Measurements from ENCODE around the gene HAPSTR1.

The HAPSTR1 gene

GRCh38 chr16:9046667-9047055 lies 44.8 kb upstream of the HAPSTR1 start:
- no peak for TF ChIP-seq EZH2phosphoT487 (IDR thresholded peaks at IDR 0.05; ENCODE audit: borderline replicate concordance)
- TF ChIP-seq CTCF (conservative IDR thresholded peaks at IDR 0.05; ENCODE audit: low read length): no peak
- no peaks in the 10 kb centered on the region for H3K27me3 ChIP-seq (ENCODE audit: insufficient read depth, low read length, poor library complexity, severe bottlenecking)
- no peaks in the 10 kb centered on the region for H3K4me1 ChIP-seq (ENCODE audit: insufficient read depth, low read length, poor library complexity, severe bottlenecking)
- H2AFZ ChIP-seq (ENCODE audit: low read length): no peak overlapping the region
- no peak overlapping the region for H3K4me2 ChIP-seq (ENCODE audit: low read depth, low read length, poor library complexity, severe bottlenecking)
- H3K9ac ChIP-seq (ENCODE audit: low read depth, low read length, poor library complexity, severe bottlenecking): no peak overlapping the region
- H3K9me2 ChIP-seq (replicated peaks; ENCODE audit: low read depth, low read length): no peaks in the 10 kb centered on the region
- H3K36me3 ChIP-seq (ENCODE audit: insufficient read depth, low read length): no peaks in the 10 kb centered on the region
- H4K20me1 ChIP-seq (ENCODE audit: insufficient read depth, low read length, poor library complexity, severe bottlenecking): no peaks in the 10 kb centered on the region
- H3F3A ChIP-seq (ENCODE audit: low read depth): no peaks in the 10 kb centered on the region
- H3K79me2 ChIP-seq (ENCODE audit: insufficient read depth, low read length): no peaks in the 10 kb centered on the region
- H3K9me3 ChIP-seq (ENCODE audit: insufficient read depth, low read depth, low read length): no peaks in the 10 kb centered on the region
- no peak overlapping the region for H3K4me3 ChIP-seq (ENCODE audit: low read length, poor library complexity, severe bottlenecking)

DNA sequence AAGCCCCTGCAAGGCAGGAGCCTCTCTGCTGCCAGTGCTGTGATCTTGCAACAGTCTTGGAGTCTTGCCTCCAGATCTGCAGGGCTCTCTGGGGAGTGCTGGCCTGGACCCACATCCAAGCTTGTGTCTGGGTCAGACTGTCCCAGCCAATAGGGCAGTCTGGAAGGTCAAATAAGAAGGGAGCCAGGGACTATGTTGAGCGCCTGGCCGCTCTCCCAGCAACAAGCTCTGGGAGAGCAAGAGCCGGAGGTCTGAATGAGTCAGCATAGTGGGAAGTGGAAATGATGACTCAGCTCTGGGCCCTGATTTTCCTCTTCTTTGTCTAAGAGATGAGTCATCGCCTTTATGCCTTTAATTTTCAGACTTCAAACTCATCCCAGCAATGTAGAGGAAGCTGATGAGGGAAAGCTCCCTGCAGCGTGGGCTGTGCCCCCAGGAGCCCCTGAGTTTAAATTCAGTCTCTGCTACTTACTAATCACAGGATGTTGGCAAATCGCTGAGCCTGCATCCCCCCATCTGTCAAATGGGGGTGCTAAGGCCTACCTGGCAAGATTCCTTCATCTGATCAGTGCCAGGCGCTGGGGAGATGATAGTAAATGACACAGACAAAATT lies 43.6 kb upstream of the HAPSTR1 start:
- H3K4me1 ChIP-seq (ENCODE audit: insufficient read depth, low read length, poor library complexity, severe bottlenecking): no peaks in the 10 kb centered on the region
- H3K36me3 ChIP-seq (ENCODE audit: insufficient read depth, low read length): no peaks in the 10 kb centered on the region
- no peaks in the 10 kb centered on the region for H3K9me2 ChIP-seq (replicated peaks; ENCODE audit: low read depth, low read length)
- no peak for TF ChIP-seq CTCF (conservative IDR thresholded peaks at IDR 0.05; ENCODE audit: low read length)
- no peak for TF ChIP-seq EZH2phosphoT487 (IDR thresholded peaks at IDR 0.05; ENCODE audit: borderline replicate concordance)
- no peaks in the 10 kb centered on the region for H3K9me3 ChIP-seq (ENCODE audit: insufficient read depth, low read depth, low read length)
- no peaks in the 10 kb centered on the region for H3F3A ChIP-seq (ENCODE audit: low read depth)
- no peaks in the 10 kb centered on the region for H3K27me3 ChIP-seq (ENCODE audit: insufficient read depth, low read length, poor library complexity, severe bottlenecking)
- H3K79me2 ChIP-seq (ENCODE audit: insufficient read depth, low read length): no peaks in the 10 kb centered on the region
- no peak overlapping the region for H2AFZ ChIP-seq (ENCODE audit: low read length)
- no peak overlapping the region for H3K4me3 ChIP-seq (ENCODE audit: low read length, poor library complexity, severe bottlenecking)
- no peak overlapping the region for H3K4me2 ChIP-seq (ENCODE audit: low read depth, low read length, poor library complexity, severe bottlenecking)
- H4K20me1 ChIP-seq (ENCODE audit: insufficient read depth, low read length, poor library complexity, severe bottlenecking): no peaks in the 10 kb centered on the region
- no peak overlapping the region for H3K9ac ChIP-seq (ENCODE audit: low read depth, low read length, poor library complexity, severe bottlenecking)

DNA sequence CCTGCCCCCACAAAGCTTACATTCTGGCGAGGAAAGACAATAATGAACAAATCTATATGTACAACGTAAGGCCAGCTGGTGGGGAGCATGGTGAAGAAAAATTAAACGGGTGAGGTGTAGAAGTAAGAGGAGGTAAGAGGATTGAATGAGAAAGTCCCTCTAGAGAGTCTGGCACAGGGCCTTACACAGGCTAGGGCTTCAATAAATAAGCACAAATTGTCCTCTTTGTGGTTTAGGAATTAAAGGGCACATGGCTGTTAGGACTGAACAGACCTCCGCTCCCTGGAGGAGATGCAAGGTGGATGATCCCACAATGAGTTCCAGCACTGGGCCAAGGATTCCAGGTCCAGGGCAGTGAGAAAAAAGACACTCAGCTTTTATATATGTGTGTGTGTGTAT lies 43.1 kb upstream of the HAPSTR1 start:
- no peak overlapping the region for H3K4me3 ChIP-seq (ENCODE audit: low read length, poor library complexity, severe bottlenecking)
- H3K27me3 ChIP-seq (ENCODE audit: insufficient read depth, low read length, poor library complexity, severe bottlenecking): no peaks in the 10 kb centered on the region
- H3F3A ChIP-seq (ENCODE audit: low read depth): no peaks in the 10 kb centered on the region
- H3K4me1 ChIP-seq (ENCODE audit: insufficient read depth, low read length, poor library complexity, severe bottlenecking): no peaks in the 10 kb centered on the region
- no peaks in the 10 kb centered on the region for H3K9me2 ChIP-seq (replicated peaks; ENCODE audit: low read depth, low read length)
- H4K20me1 ChIP-seq (ENCODE audit: insufficient read depth, low read length, poor library complexity, severe bottlenecking): no peaks in the 10 kb centered on the region
- no peaks in the 10 kb centered on the region for H3K9me3 ChIP-seq (ENCODE audit: insufficient read depth, low read depth, low read length)
- H3K9ac ChIP-seq (ENCODE audit: low read depth, low read length, poor library complexity, severe bottlenecking): no peak overlapping the region
- no peaks in the 10 kb centered on the region for H3K79me2 ChIP-seq (ENCODE audit: insufficient read depth, low read length)
- TF ChIP-seq CTCF (conservative IDR thresholded peaks at IDR 0.05; ENCODE audit: low read length): no peak
- TF ChIP-seq EZH2phosphoT487 (IDR thresholded peaks at IDR 0.05; ENCODE audit: borderline replicate concordance): no peak
- no peak overlapping the region for H3K4me2 ChIP-seq (ENCODE audit: low read depth, low read length, poor library complexity, severe bottlenecking)
- no peak overlapping the region for H2AFZ ChIP-seq (ENCODE audit: low read length)
- no peaks in the 10 kb centered on the region for H3K36me3 ChIP-seq (ENCODE audit: insufficient read depth, low read length)

Data from Loucy (cell line).